Kidney (tissue), 14 donors: ENCODE data around the gene ETV6. TPM values are rescaled to one million over a fixed set of nuclear protein-coding genes. Genes with fewer than 3 reads are reported as not detected.

Experiments used
- DNase-seq, 5 donors: peaks; one replicate each; pipeline ENCODE4 v3.0.0-alpha.2; 2013 to 2020
- FAIRE-seq: peaks from 2 replicates; lab custom pipeline; 2012; peaks lifted over from hg19 to GRCh38; lab: Jason Lieb, UNC
- H3K27ac ChIP-seq, 2 donors: one replicate each; pipeline ENCODE4 v1.7.0; 2013; ENCODE audit warnings: low read depth in 2 of 2, low read length in 2 of 2, inconsistent platforms in 1 of 2
- H3K27me3 ChIP-seq: one replicate; pipeline ENCODE4 v1.7.1; 2013; ENCODE audit warnings: low read length, inconsistent platforms; ENCODE audit not compliant: control insufficient read depth, insufficient read depth
- H3K36me3 ChIP-seq, 3 donors: one replicate each; pipeline versions ENCODE4 v1.7.0 to v1.7.1; 2013; ENCODE audit warnings: low read length in 3 of 3, control low read depth in 1 of 3, inconsistent platforms in 1 of 3; ENCODE audit not compliant: insufficient read depth in 3 of 3, control insufficient read depth in 2 of 3
- H3K4me1 ChIP-seq, 3 donors: one replicate each; pipeline versions ENCODE4 v1.7.0 to v1.7.1; 2013; ENCODE audit warnings: low read length in 3 of 3, inconsistent platforms in 1 of 3, low read depth in 1 of 3; ENCODE audit not compliant: control insufficient read depth in 2 of 3, insufficient read depth in 2 of 3
- H3K4me3 ChIP-seq, 3 donors: one replicate each; pipeline versions ENCODE4 v1.7.0 to v1.8.1; 2013; ENCODE audit warnings: low read length in 3 of 3, control low read depth in 1 of 3, inconsistent platforms in 1 of 3
- H3K9ac ChIP-seq, 3 donors: one replicate each; pipeline versions ENCODE4 v1.7.0 to v1.7.1; 2013; ENCODE audit warnings: low read length in 3 of 3, control low read depth in 1 of 3, inconsistent platforms in 1 of 3
- H3K9me3 ChIP-seq, 3 donors: one replicate each; pipeline versions ENCODE4 v1.7.0 to v1.7.1; 2013; ENCODE audit warnings: low read length in 3 of 3, control low read depth in 1 of 3, inconsistent platforms in 1 of 3; ENCODE audit not compliant: control insufficient read depth in 2 of 3, insufficient read depth in 1 of 3
- CTCF ChIP-seq: IDR thresholded peaks from 3 replicates; pipeline ENCODE4 v1.5.1; 2012; ENCODE audit warnings: mild to moderate bottlenecking, moderate library complexity, borderline replicate concordance; ENCODE audit not compliant: insufficient read depth; ENCODE audit errors: extremely low read depth
- intact Hi-C: fragments of 100-400 bp; cut with DNase I; formaldehyde crosslinking; loops from one replicate; pipeline ENCODE4 v1.11.1; 2022
- polyA plus RNA-seq: library from polyadenylated mRNA; stranded (reverse); fragments of 350-450 nt; fragmentation: Illumina TruSeq; extraction: RNeasy Lipid Tissue Mini Kit (QIAGEN cat#74804); gene quantifications from one replicate; pipeline ENCODE4 v1.2.3, GENCODE V29; 2014; ENCODE audit warnings: low read depth, low replicate concordance; ENCODE audit not compliant: insufficient read depth
- total RNA-seq: library from RNA; stranded (reverse); fragmentation: NEBNext Ultra II Directional; extraction: Animal tissue kit (Norgen Biotek cat#: 25700); gene quantifications from one replicate; pipeline ENCODE4 v1.2.1, GENCODE V29; 2021
- donor health status: control.
- donor health status: control.
- donor health status: control.
- donor health status: control.
- donor health status: control.
- donor health status: DM: yes; HTN: yes; CAD: no.
- donor health status: Normal renal cell carcinoma (clear cell type).

The ETV6 gene
- total and polyA plus RNA-seq, 2 donors from 2014 or later, result 5.2 to 59.8 TPM

- Histone ChIP-seq H3K9ac (no peak overlapping the region), H3K4me3 (no peak overlapping the region), H3K27me3 (no peaks in the 10 kb centered on the region), H3K9me3 (no peaks in the 10 kb centered on the region), H3K36me3 (no peaks in the 10 kb centered on the region), H3K27ac (no peak overlapping the region), H3K4me1 (peaks cover 2 to 3% (median 3%) of the 10 kb centered on the region in 3 donors)
- intact Hi-C loops, result no loop called here
- DNase-seq (no peak), FAIRE-seq (no peak)
- no peak for TF ChIP-seq CTCF
These were observed 90.6 kb downstream of the ETV6 start for GRCh38 chr12:11739980-11740577.

GRCh38 chr12:11741434-11742092 is 92.1 kb downstream of the ETV6 start:
- H3K4me3 ChIP-seq, result no peak overlapping the region
- intact Hi-C loops, result no loop called here
- no peaks in the 10 kb centered on the region for H3K9me3 ChIP-seq
- no peaks in the 10 kb centered on the region for H3K36me3 ChIP-seq
- no peak for FAIRE-seq
- TF ChIP-seq CTCF, result no peak
- no peaks in the 10 kb centered on the region for H3K27me3 ChIP-seq
- H3K9ac ChIP-seq, result no peak overlapping the region
- peaks cover 2 to 3% (median 3%) of the 10 kb centered on the region in 3 donors for H3K4me1 ChIP-seq
- no peak overlapping the region for H3K27ac ChIP-seq
- no peak for DNase-seq

GRCh38 chr12:11743423-11744409 is 94.2 kb downstream of the ETV6 start:
- H3K4me1 ChIP-seq, result peaks cover 2 to 3% (median 3%) of the 10 kb centered on the region in 3 donors
- H3K27me3 ChIP-seq, result no peaks in the 10 kb centered on the region
- no peak for FAIRE-seq
- no peak overlapping the region for H3K27ac ChIP-seq
- H3K4me3 ChIP-seq, result no peak overlapping the region
- no peak for TF ChIP-seq CTCF
- peak in 2 of 5 donors; percentile 48 to 52 for DNase-seq
- intact Hi-C loops, result no loop called here
- H3K9ac ChIP-seq, result no peak overlapping the region
- H3K36me3 ChIP-seq, result no peaks in the 10 kb centered on the region
- H3K9me3 ChIP-seq, result no peaks in the 10 kb centered on the region
